GM18508 (cell line): ENCODE measurements around the gene NR1D2.
"Not testable (repeated sequence)": the region's sequence is repeated elsewhere in the genome, so short reads cannot be mapped to it uniquely, and the experiment has no call there.

Experiments
- ATAC-seq: cut with Tn5 transposase; IDR thresholded peaks from one replicate; pipeline ENCODE4 v1.9.1; 2021; ENCODE audit warnings: moderate number of reproducible peaks; ENCODE audit not compliant: insufficient read depth, unreplicated experiment

NR1D2 gene

GRCh38 chr3:23944861-23945662 is at the start of gene NR1D2:
Gene NR1D2 (plus strand): TSS chr3:23945286. CDS start chr3:23945579, 293 bp downstream.
- peak; percentile 10 for ATAC-seq

GRCh38 chr3:23900744-23901143 is 44.3 kb upstream of the NR1D2 start:
- ATAC-seq = no peak

- ATAC-seq = no peak
Observed at GRCh38 chr3:23904545-23904944, 40.5 kb upstream of the NR1D2 start.

GRCh38 chr3:23909341-23909740 is 35.7 kb upstream of the NR1D2 start:
- ATAC-seq = no peak

- ATAC-seq = no peak
Observed at GRCh38 chr3:23911397-23911796, 33.7 kb upstream of the NR1D2 start.

GRCh38 chr3:23912335-23912734 is 32.8 kb upstream of the NR1D2 start:
- ATAC-seq = not testable (repeated sequence)

GRCh38 chr3:23913182-23913581 is 31.9 kb upstream of the NR1D2 start:
- no peak for ATAC-seq

GRCh38 chr3:23913873-23914743 is 31.0 kb upstream of the NR1D2 start:
- no peak for ATAC-seq

GRCh38 chr3:23915537-23916108 is 29.5 kb upstream of the NR1D2 start:
- no peak for ATAC-seq

- ATAC-seq = peak; percentile 37
Observed at GRCh38 chr3:23916152-23916885, 28.8 kb upstream of the NR1D2 start.

- ATAC-seq = peak; percentile 86
Observed at GRCh38 chr3:23916886-23917678, 28.0 kb upstream of the NR1D2 start, which contains the start of the genes NKIRAS1 and RPL15. Gene NKIRAS1 (minus strand): TSS chr3:23916990. CDS start chr3:23910904, 6,086 bp downstream. Gene RPL15 (plus strand): TSS chr3:23917132. CDS start chr3:23917860, 728 bp downstream.

GRCh38 chr3:23917679-23918303 is 27.3 kb upstream of the NR1D2 start:
- ATAC-seq = not testable (repeated sequence)

GRCh38 chr3:23918331-23918730 is 26.8 kb upstream of the NR1D2 start:
- ATAC-seq = not testable (repeated sequence)

GRCh38 chr3:23919628-23920027 is 25.5 kb upstream of the NR1D2 start:
- no peak for ATAC-seq

- no peak for ATAC-seq
Observed at GRCh38 chr3:23920151-23920655, 24.9 kb upstream of the NR1D2 start.

GRCh38 chr3:23921052-23921511 is 24.0 kb upstream of the NR1D2 start:
- no peak for ATAC-seq

GRCh38 chr3:23923786-23924185 is 21.3 kb upstream of the NR1D2 start:
- ATAC-seq = no peak

GRCh38 chr3:23926246-23926645 is 18.8 kb upstream of the NR1D2 start:
- ATAC-seq = no peak
